ENCODE measurements around the gene HOXB7. TPM values are rescaled to one million over a fixed set of nuclear protein-coding genes. Genes with fewer than 3 reads are reported as not detected.
A peak's percentile ranks its signal among the peaks of the same experiment; 100 is the strongest.

Gene HOXB7
- total and polyA plus RNA-seq, 2 experiments from 2014 or later = not detected

- no peak within 1 kb of the TSS for H3K27ac Mint-ChIP-seq
- Histone ChIP-seq H3K9me2 (ENCODE audit: insufficient read depth) (no peaks in the 10 kb centered on the region), H3K4me1 (ENCODE audit: insufficient read depth) (peaks cover 17% of the 10 kb centered on the region), H3K27me3 (ENCODE audit: insufficient read depth) (peaks cover 100% of the 10 kb centered on the region), H3K4me2 (peak within 1 kb of the TSS; percentile 80), H3F3A (replicated peaks; ENCODE audit: low read depth) (peaks cover 41% of the 10 kb centered on the region), H3K36me3 (ENCODE audit: insufficient read depth) (no peaks in the 10 kb centered on the region), H3K4me3 (peak within 1 kb of the TSS; percentile 51), H3K27ac (ENCODE audit: low read depth) (no peak within 1 kb of the TSS), H4K20me1 (replicated peaks; ENCODE audit: insufficient read depth) (peaks cover 61% of the 10 kb centered on the region), H2AFZ (no peak within 1 kb of the TSS; the same call in 1 of the 2 replicates), H3K79me2 (replicated peaks; ENCODE audit: insufficient read depth) (no peaks in the 10 kb centered on the region)
- H3K9me3 Mint-ChIP-seq = peaks cover 4% of the 10 kb centered on the region; the same call in 2 of the 3 replicates
- DNase-seq (ENCODE audit: low spot score) = peak; percentile 73
- peaks cover 3% of the 10 kb centered on the region; the same call in 2 of the 3 replicates for H3K36me3 Mint-ChIP-seq (ENCODE audit: low read depth)
- TF ChIP-seq POLR2AphosphoS5 (IDR thresholded peaks at IDR 0.05; ENCODE audit: low read depth) (peak; percentile 18; the same call in 1 of the 2 replicates), EZH2 (IDR thresholded peaks at IDR 0.05; ENCODE audit: low read depth, unreplicated experiment) (no peak), NANOG (IDR thresholded peaks at IDR 0.05; ENCODE audit: borderline replicate concordance) (no peak), EZH2phosphoT487 (IDR thresholded peaks at IDR 0.05; ENCODE audit: unreplicated experiment) (no peak), ZNF114 (CRISPR knock-in tag; IDR thresholded peaks at IDR 0.05) (no peak), STAT1 (IDR thresholded peaks at IDR 0.05; ENCODE audit: unreplicated experiment) (no peak), ZNF331 (CRISPR knock-in tag; IDR thresholded peaks at IDR 0.05; ENCODE audit: low read depth) (no peak), REST (IDR thresholded peaks at IDR 0.05; ENCODE audit: unreplicated experiment) (no peak), JUNB (IDR thresholded peaks at IDR 0.05; ENCODE audit: unreplicated experiment) (no peak)
- H3K27me3 Mint-ChIP-seq (ENCODE audit: insufficient read depth, low read depth, poor library complexity) = peaks cover 97% of the 10 kb centered on the region
- ATAC-seq = peak; percentile 46
- H3K4me3 Mint-ChIP-seq = peak within 1 kb of the TSS; percentile 59
- H3K4me1 Mint-ChIP-seq = peaks cover 8% of the 10 kb centered on the region
Measured at GRCh38 chr17:48626245-48627117, 15.7 kb upstream of the HOXB7 start, which contains the start of gene HOXB9. HOXB9 (minus strand) TSS chr17:48626358; CDS start chr17:48626269, 89 bp downstream.

DNA sequence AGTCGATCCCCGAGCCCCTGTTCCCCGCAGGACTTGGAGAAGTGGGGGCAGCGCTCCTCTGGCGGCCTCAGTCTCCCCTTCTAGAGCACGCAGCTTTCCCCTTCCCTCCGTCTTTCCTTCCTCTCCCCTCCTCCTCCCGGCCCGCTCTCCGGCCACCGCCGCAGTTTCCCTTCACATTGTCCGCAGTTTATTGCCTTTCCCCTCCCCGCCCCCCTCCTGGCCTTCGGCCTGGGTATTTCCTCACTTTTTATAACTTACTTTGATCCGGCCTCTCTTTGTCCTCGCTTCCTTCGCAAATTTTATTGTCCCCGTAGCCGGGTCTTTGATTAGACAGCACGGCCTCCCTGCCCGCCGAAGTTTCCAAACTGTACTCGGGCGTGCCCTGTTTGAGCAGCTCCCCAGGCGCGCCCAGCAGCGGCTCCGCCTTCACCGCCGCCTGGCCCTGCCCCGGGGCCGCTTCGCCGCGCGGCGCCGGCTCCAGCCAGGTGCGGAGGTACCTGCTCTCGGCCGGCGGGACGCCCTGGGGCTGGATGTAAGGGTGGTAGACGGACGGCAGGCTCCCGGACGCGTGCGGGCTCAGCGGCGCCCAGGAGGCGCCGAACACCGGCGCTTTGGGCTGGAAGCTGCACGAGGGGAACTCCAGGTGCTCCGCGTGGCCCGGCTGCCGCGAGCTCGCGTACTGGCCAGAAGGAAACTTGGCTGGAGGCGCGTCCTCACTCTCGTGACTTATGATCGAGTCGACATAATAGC is 14.9 kb upstream of the HOXB7 start:
- H3K36me3 Mint-ChIP-seq (ENCODE audit: low read depth) = peaks cover 3% of the 10 kb centered on the region; the same call in 2 of the 3 replicates
- H4K20me1 ChIP-seq (replicated peaks; ENCODE audit: insufficient read depth) = peaks cover 62% of the 10 kb centered on the region
- peak overlapping the region; percentile 59 for H3K4me3 Mint-ChIP-seq
- H3K4me1 ChIP-seq (ENCODE audit: insufficient read depth) = peaks cover 12% of the 10 kb centered on the region
- H3K27ac Mint-ChIP-seq = no peak overlapping the region
- H3F3A ChIP-seq (replicated peaks; ENCODE audit: low read depth) = peaks cover 41% of the 10 kb centered on the region
- no peaks in the 10 kb centered on the region for H3K36me3 ChIP-seq (ENCODE audit: insufficient read depth)
- H3K4me1 Mint-ChIP-seq = peaks cover 10% of the 10 kb centered on the region
- ATAC-seq = peak; percentile 71
- no peaks in the 10 kb centered on the region for H3K79me2 ChIP-seq (replicated peaks; ENCODE audit: insufficient read depth)
- no peaks in the 10 kb centered on the region for H3K9me2 ChIP-seq (ENCODE audit: insufficient read depth)
- peak overlapping the region; percentile 51 for H3K4me3 ChIP-seq
- H3K27me3 Mint-ChIP-seq (ENCODE audit: insufficient read depth, low read depth, poor library complexity) = peaks cover 97% of the 10 kb centered on the region
- no peak overlapping the region for H3K27ac ChIP-seq (ENCODE audit: low read depth)
- DNase-seq (ENCODE audit: low spot score) = peak; percentile 66
- peak overlapping the region; percentile 80 for H3K4me2 ChIP-seq
- H3K27me3 ChIP-seq (ENCODE audit: insufficient read depth) = peaks cover 100% of the 10 kb centered on the region
- no peak overlapping the region; the same call in 1 of the 2 replicates for H2AFZ ChIP-seq
- peaks cover 4% of the 10 kb centered on the region; the same call in 2 of the 3 replicates for H3K9me3 Mint-ChIP-seq
- TF ChIP-seq EZH2 (IDR thresholded peaks at IDR 0.05; ENCODE audit: low read depth, unreplicated experiment) = peak; percentile 96
- TF ChIP-seq EZH2phosphoT487 (IDR thresholded peaks at IDR 0.05; ENCODE audit: unreplicated experiment) = peak; percentile 37
- TF ChIP-seq JUNB (IDR thresholded peaks at IDR 0.05; ENCODE audit: unreplicated experiment) = no peak

Data from GM23338 (cell line).